GOT3 (cell line): ENCODE measurements around the gene AGAP1.
"Not testable (repeated sequence)": the region's sequence is repeated elsewhere in the genome, so short reads cannot be mapped to it uniquely, and the experiment has no call there.

Experiments used
- DNase-seq: peaks from one replicate; lab custom pipeline; 2025; ENCODE audit warnings: mixed read lengths; lab: John Stamatoyannopoulos, UW

Gene AGAP1

GRCh38 chr2:235592430-235592829 lies 98.6 kb downstream of the AGAP1 start:
- no peak for DNase-seq

GRCh38 chr2:235592836-235593235 lies 99.0 kb downstream of the AGAP1 start:
- no peak for DNase-seq

- DNase-seq, result no peak
These were observed 100.2 kb downstream of the AGAP1 start for GRCh38 chr2:235594041-235594440.

GRCh38 chr2:235594964-235595363 lies 101.1 kb downstream of the AGAP1 start:
- DNase-seq, result no peak

GRCh38 chr2:235595422-235596010 lies 101.7 kb downstream of the AGAP1 start:
- no peak for DNase-seq

- no peak for DNase-seq
These were observed 102.4 kb downstream of the AGAP1 start for GRCh38 chr2:235596272-235596671.

GRCh38 chr2:235597081-235597615 lies 103.3 kb downstream of the AGAP1 start:
- DNase-seq, result no peak

- no peak for DNase-seq
These were observed 104.2 kb downstream of the AGAP1 start for GRCh38 chr2:235598026-235598425.

- DNase-seq, result no peak
These were observed 105.0 kb downstream of the AGAP1 start for GRCh38 chr2:235598532-235599531.

- no peak for DNase-seq
These were observed 105.9 kb downstream of the AGAP1 start for GRCh38 chr2:235599596-235600338.

GRCh38 chr2:235600406-235600805 lies 106.6 kb downstream of the AGAP1 start:
- DNase-seq, result no peak

- DNase-seq, result no peak
These were observed 107.1 kb downstream of the AGAP1 start for GRCh38 chr2:235600926-235601325.

- no peak for DNase-seq
These were observed 108.3 kb downstream of the AGAP1 start for GRCh38 chr2:235601960-235602704.

GRCh38 chr2:235602971-235603370 lies 109.1 kb downstream of the AGAP1 start:
- not testable (repeated sequence) for DNase-seq

GRCh38 chr2:235603659-235604058 lies 109.8 kb downstream of the AGAP1 start:
- DNase-seq, result no peak

GRCh38 chr2:235605312-235606003 lies 111.6 kb downstream of the AGAP1 start:
- DNase-seq, result peak; percentile 60

GRCh38 chr2:235606004-235606715 lies 112.3 kb downstream of the AGAP1 start:
- DNase-seq, result no peak

- no peak for DNase-seq
These were observed 113.8 kb downstream of the AGAP1 start for GRCh38 chr2:235607546-235608199.

GRCh38 chr2:235608200-235608887 lies 114.5 kb downstream of the AGAP1 start:
- no peak for DNase-seq
